ENCODE data around the gene DNAH1. TPM values are rescaled to one million over a fixed set of nuclear protein-coding genes. Genes with fewer than 3 reads are reported as not detected.

The DNAH1 gene
- total and polyA plus RNA-seq, 2 of the 4 experiments (the other 2 are of a cell fraction): 2.0 to 4.0 TPM

GRCh38 chr3:52388933-52389332, 72.8 kb downstream of the DNAH1 start:
- Histone ChIP-seq H4K8ac (ENCODE audit: low read depth in 2 of 2, low read length in 2 of 2) (no peak overlapping the region), H3K56ac (ENCODE audit: extremely low read depth, insufficient read depth, low read length) (no peak overlapping the region), H3K18ac (ENCODE audit: low read depth, low read length) (no peak overlapping the region), H3K36me3 (ENCODE audit: control insufficient read depth, insufficient read depth, low read length) (peaks cover 1% of the 10 kb centered on the region; the same call in 1 of the 2 replicates), H3K27ac (ENCODE audit: insufficient read depth, low read length) (no peak overlapping the region), H3K9ac (ENCODE audit: low read depth, low read length) (no peak overlapping the region), H3K4me1 (ENCODE audit: control insufficient read depth, insufficient read depth, low read length) (no peaks in the 10 kb centered on the region), H2BK5ac (ENCODE audit: low read depth, low read length, poor library complexity, severe bottlenecking) (no peak overlapping the region), H3K9me1 (ENCODE audit: insufficient read depth, low read length) (no peaks in the 10 kb centered on the region), H4K20me1 (ENCODE audit: insufficient read depth, low read length) (no peaks in the 10 kb centered on the region; the same call in 1 of the 2 replicates), H2AFZ (replicated peaks; ENCODE audit: low read length, poor library complexity) (peak overlapping the region; percentile 23), H3K14ac (replicated peaks; ENCODE audit: low read depth, low read length) (no peak overlapping the region), H3K27me3 (ENCODE audit: control insufficient read depth, insufficient read depth, low read length) (no peaks in the 10 kb centered on the region; the same call in 1 of the 2 replicates), H2BK120ac (ENCODE audit: low read depth, low read length) (no peak overlapping the region), H2AK9ac (replicated peaks; ENCODE audit: low read depth, low read length, poor library complexity) (peak overlapping the region; percentile 61), H4K5ac (ENCODE audit: low read depth, low read length) (no peak overlapping the region), H3K23ac (ENCODE audit: low read depth, low read length) (no peak overlapping the region), H3K79me1 (ENCODE audit: low read depth in 1 of 2, low read length in 2 of 2) (no peaks in the 10 kb centered on the region), H3K9me3 (ENCODE audit: control insufficient read depth, insufficient read depth, low read length) (no peaks in the 10 kb centered on the region), H3K4me2 (ENCODE audit: low read depth, low read length) (no peak overlapping the region), H4K91ac (ENCODE audit: insufficient read depth, low read depth, low read length) (no peak overlapping the region), H3K4ac (ENCODE audit: low read depth, low read length) (no peak overlapping the region), H2BK15ac (ENCODE audit: low read depth, low read length) (no peak overlapping the region), H3K4me3 (ENCODE audit: insufficient read depth, low read depth, low read length) (no peak overlapping the region), H2AK5ac (ENCODE audit: low read depth, low read length) (no peak overlapping the region), H2BK20ac (ENCODE audit: low read depth, low read length) (no peak overlapping the region)
- intact Hi-C loops (cut with micrococcal nuclease): loop anchor here (5.0 kb wide), 1 partner anchor 97 kb away; no protein-coding TSS in a partner anchor
- POLR2A ChIA-PET (ENCODE audit: unreplicated experiment): no interaction called here
- dilution Hi-C loops (cut with HindIII; ENCODE audit: low sequenced_read_pairs, unreplicated experiment): no loop called here
- BruUV-seq (replicated peaks): no TSS peak
- no peak for TF ChIP-seq CHD1 (IDR thresholded peaks at IDR 0.05; ENCODE audit: low read depth, low read length)
- TF ChIP-seq MAFK (IDR thresholded peaks at IDR 0.05; ENCODE audit: low read depth, low read length): no peak
- no peak for TF ChIP-seq MXI1 (IDR thresholded peaks at IDR 0.05; ENCODE audit: borderline replicate concordance, low read depth, low read length)
- TF ChIP-seq CTCF (conservative IDR thresholded peaks at IDR 0.05; ENCODE audit: low read depth, low read length): no peak
- no peak for TF ChIP-seq MAZ (IDR thresholded peaks at IDR 0.05; ENCODE audit: borderline replicate concordance, low read depth, low read length)
- no peak for TF ChIP-seq RFX5 (IDR thresholded peaks at IDR 0.05; ENCODE audit: low read depth, low read length)
- TF ChIP-seq FOS (IDR thresholded peaks at IDR 0.05; ENCODE audit: low read depth, low read length): no peak
- TF ChIP-seq RAD21 (IDR thresholded peaks at IDR 0.05; ENCODE audit: low read length): no peak
- DNase-seq (no peak), ATAC-seq (ENCODE audit: low read depth) (no peak)
- in situ Hi-C loops (cut with MboI; ENCODE audit: low sequenced_read_pairs): no loop called here
- CTCF ChIA-PET: no interaction called here
- WGBS, 2 experiments (ENCODE audit: extremely low coverage in 2 of 2, insufficient read length in 1 of 2): 56% methylated on average over 3 of the region's 9 CpGs; no CpG with 5 or more reads in 1 of the 2 experiments
